Vagina (tissue), 2 donors: ENCODE data around the gene REPS2.

Experiments used
- POLR2A ChIP-seq, 2 donors: fragments of 450-650 bp; IDR thresholded peaks; one replicate each; pipeline ENCODE4 v1.6.1; 2017; ENCODE audit warnings: antibody characterized with exemption in 2 of 2, mild to moderate bottlenecking in 2 of 2, moderate library complexity in 2 of 2
- POLR2AphosphoS5 ChIP-seq, 2 donors: sonication (generic); formaldehyde crosslinking; IDR thresholded peaks; one replicate each; pipeline ENCODE4 v1.9.0; 2017; ENCODE audit warnings: antibody characterized with exemption in 2 of 2, mild to moderate bottlenecking in 2 of 2, low read depth in 1 of 2; ENCODE audit not compliant: insufficient read depth in 1 of 2
- TF ChIP-seq, protein P1 (sequence below), 3 experiments: fragments of 450-650 bp in 2 of 3; fragments of 200-600 bp in 1 of 3; sonication (generic) in 1 of 3; IDR thresholded peaks; one replicate each; pipeline ENCODE4 v1.5.1; 2017 to 2019; ENCODE audit warnings: antibody characterized with exemption in 3 of 3, mild to moderate bottlenecking in 2 of 3, moderate library complexity in 2 of 3

DNA sequence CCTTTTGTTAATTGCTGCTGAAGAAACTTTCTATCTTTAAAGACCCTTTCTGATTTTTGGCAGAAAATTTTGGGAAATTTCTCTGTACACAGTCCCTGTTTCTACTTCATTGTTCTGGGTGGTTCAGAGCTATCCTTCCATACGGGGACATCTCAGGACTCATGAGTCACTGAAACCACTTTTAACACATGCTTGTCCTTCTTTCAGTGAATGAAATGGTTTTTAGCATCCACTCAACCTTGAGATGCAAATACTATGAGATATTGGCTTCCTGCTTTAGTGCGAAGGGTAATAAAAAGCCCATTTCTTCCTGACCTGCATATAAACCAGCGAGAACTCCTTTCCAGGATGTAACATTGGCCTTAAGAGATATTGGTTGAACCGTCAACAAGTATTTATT, 158.0 kb downstream of the REPS2 start:
- TF ChIP-seq, protein P1, sequence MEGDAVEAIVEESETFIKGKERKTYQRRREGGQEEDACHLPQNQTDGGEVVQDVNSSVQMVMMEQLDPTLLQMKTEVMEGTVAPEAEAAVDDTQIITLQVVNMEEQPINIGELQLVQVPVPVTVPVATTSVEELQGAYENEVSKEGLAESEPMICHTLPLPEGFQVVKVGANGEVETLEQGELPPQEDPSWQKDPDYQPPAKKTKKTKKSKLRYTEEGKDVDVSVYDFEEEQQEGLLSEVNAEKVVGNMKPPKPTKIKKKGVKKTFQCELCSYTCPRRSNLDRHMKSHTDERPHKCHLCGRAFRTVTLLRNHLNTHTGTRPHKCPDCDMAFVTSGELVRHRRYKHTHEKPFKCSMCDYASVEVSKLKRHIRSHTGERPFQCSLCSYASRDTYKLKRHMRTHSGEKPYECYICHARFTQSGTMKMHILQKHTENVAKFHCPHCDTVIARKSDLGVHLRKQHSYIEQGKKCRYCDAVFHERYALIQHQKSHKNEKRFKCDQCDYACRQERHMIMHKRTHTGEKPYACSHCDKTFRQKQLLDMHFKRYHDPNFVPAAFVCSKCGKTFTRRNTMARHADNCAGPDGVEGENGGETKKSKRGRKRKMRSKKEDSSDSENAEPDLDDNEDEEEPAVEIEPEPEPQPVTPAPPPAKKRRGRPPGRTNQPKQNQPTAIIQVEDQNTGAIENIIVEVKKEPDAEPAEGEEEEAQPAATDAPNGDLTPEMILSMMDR (IDR thresholded peaks at IDR 0.05): no peak
- TF ChIP-seq POLR2A (IDR thresholded peaks at IDR 0.05): no peak
- no peak for TF ChIP-seq POLR2AphosphoS5 (IDR thresholded peaks at IDR 0.05; ENCODE audit: insufficient read depth in 1 of 2, low read depth in 1 of 2)
